Endometrial microvascular endothelial cells (primary cell): ENCODE data around the gene SH3PXD2B. TPM values are rescaled to one million over a fixed set of nuclear protein-coding genes. Genes with fewer than 3 reads are reported as not detected.

ENCODE experiments used
- in situ Hi-C: cut with HindIII; loops from 2 replicates; pipeline ENCODE4 v1.10.0; 2017; ENCODE audit warnings: low sequenced_read_pairs, low pct_unique_long_range_greater_than_20kb; ENCODE audit errors: inconsistent ontology term
- total RNA-seq: library from RNA; depleted of rRNA; stranded (reverse); fragments of >200 nt; gene quantifications from one replicate; pipeline ENCODE4 v1.2.3, GENCODE V29; 2015; ENCODE audit errors: inconsistent ontology term

Gene SH3PXD2B
- total RNA-seq, 1 donor from 2014 or later: 16.5 TPM

DNA sequence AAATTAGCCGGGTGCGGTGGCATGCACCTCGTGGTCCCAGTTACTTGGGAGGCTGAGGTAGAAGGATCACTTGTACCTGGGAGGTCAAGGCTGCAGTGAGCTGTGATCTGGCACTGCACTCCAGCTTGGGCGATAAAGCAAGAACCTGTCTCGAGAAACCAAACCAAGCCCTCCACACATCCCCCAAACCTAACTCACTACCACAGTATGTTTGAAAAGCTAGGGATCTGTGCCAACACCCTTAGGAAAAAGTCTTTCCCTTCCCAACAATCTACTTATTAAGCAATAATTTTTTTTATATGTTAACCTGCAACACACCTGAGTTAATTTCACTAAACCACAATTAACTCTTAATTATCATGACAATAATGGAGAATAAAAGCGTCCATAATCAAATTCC, 173.0 kb downstream of the SH3PXD2B start:
- in situ Hi-C loops: loop anchor here (25.0 kb wide), 1 partner anchor 194 kb away; no protein-coding TSS in a partner anchor

DNA sequence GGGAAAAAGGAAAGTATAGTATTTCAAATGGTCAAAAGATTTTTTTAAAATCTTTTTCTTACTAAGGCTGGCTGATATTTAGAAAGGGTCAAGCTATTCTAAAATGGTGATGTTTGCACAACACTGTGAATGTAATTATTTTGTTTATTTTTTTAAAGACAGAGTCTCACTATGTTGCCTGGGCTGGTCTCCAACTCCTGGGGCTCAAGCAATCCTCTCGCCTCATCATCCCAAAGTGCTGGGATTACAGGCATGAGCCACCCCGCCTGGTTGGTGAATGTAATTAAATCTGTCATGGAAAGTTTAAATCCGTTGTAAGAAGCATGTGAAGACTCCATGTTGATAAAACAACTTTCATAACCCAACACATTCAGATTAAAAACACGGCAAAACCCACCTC, 173.4 kb downstream of the SH3PXD2B start:
- in situ Hi-C loops: loop anchor here (25.0 kb wide), 1 partner anchor 194 kb away; no protein-coding TSS in a partner anchor

DNA sequence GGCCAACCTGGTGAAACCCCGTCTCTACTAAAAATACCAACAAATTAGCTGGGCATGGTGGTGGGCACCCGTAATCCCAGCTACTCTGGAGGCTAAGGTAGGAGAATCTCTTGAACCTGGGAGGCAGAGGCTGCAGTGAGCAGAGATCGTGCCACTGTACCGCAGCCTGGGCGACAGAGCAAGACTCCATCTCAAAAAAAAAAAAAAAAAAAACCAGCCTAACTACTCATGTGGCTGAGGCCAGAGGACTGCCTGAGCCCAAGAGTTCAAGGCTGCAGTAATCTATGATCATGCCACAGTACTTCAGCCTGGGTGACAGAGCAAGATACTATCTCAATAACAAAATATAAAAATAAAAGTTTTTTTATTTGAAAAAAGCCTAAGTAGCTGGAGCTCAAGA, 174.0 kb downstream of the SH3PXD2B start:
- in situ Hi-C loops: loop anchor here (25.0 kb wide), 1 partner anchor 193 kb away; no protein-coding TSS in a partner anchor

DNA sequence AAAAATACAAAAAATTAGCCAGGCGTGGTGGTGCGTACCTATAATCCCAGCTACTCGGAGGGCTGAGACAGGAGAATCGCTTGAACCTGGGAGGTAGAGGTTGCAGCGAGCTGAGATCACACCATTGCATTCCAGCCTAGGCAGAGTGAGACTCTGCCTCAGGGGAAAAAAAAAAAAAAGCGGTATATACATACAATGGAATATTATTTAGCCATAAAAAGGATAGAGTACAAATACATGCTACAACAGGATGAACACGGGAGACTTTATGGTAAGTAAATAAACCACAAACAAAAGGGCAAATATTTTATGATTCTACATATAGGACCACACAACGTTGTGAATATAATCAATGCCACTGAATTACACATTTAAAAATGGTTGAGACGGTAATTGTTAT, 176.0 kb downstream of the SH3PXD2B start:
- in situ Hi-C loops: loop anchor here (25.0 kb wide), 1 partner anchor 191 kb away; no protein-coding TSS in a partner anchor

DNA sequence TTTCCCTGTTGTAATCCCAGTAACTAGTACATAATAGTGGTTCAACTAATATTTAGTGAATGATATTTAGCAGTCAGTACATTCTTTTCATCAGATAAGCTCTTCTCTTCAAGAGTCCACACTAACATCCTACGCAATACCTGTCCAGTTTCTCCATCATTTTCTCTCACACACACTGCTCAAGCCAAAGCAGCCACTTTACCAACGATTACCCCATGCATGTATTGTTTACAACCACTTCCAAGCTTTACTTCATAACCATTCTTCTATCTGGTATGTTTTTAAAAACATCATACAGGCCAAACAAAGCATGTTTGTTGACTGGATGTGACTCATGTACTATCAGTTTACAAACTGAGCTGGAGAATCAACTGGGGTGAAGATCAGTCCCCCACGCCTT, 178.1 kb downstream of the SH3PXD2B start:
- in situ Hi-C loops: loop anchor here (25.0 kb wide), 1 partner anchor 189 kb away; no protein-coding TSS in a partner anchor

Other genes with a start within 250 kb of the SH3PXD2B start
- 22.9 TPM for gene UBTD2, start 170.8 kb downstream of the SH3PXD2B start, total RNA-seq
- gene NEURL1B, start 186.7 kb upstream of the SH3PXD2B start, total RNA-seq: 5.3 TPM